ENCODE results near the gene FGF3.
A peak's percentile ranks its signal among the peaks of the same experiment; 100 is the strongest.

FGF3 gene

DNA sequence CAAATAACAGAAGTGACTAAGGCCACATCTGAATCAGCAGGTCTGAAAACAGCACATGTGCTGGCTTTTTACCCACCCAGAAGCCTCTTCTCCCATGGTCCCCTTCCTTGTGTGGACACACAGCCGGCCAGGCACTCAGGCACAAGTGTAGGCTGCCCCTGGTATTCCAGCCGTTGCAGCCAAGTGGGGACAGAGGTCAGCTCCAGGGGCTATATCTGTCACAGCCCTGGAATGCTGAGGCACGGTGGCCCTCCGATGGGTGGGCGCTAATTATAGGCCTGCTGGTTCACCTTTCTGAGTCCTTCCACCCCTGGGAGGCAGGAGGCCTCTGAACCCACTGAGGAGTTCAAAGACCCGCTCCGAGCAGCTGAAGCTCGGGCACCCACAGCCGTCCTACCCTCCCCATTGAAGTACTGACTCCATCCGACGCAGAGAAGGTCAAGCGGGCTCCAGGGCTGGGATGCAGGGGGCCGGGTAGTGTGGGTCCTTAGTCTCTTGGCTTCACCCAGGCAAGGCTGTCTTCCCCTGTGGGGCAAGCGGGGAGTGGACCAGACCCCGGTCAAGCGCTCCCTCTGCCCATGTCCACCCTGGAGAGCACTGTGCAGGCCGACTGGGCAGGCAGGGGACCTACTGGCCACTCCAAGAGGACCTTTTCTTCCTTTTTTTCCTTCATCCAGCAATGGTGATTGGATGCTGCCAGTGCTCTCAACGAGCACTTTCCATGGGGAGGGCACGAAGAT lies 14.3 kb downstream of the FGF3 start:
- TF ChIP-seq, protein P1, sequence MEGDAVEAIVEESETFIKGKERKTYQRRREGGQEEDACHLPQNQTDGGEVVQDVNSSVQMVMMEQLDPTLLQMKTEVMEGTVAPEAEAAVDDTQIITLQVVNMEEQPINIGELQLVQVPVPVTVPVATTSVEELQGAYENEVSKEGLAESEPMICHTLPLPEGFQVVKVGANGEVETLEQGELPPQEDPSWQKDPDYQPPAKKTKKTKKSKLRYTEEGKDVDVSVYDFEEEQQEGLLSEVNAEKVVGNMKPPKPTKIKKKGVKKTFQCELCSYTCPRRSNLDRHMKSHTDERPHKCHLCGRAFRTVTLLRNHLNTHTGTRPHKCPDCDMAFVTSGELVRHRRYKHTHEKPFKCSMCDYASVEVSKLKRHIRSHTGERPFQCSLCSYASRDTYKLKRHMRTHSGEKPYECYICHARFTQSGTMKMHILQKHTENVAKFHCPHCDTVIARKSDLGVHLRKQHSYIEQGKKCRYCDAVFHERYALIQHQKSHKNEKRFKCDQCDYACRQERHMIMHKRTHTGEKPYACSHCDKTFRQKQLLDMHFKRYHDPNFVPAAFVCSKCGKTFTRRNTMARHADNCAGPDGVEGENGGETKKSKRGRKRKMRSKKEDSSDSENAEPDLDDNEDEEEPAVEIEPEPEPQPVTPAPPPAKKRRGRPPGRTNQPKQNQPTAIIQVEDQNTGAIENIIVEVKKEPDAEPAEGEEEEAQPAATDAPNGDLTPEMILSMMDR (IDR thresholded peaks at IDR 0.05; ENCODE audit: low read length, missing control alignments): no peak
- no peak for DNase-seq (ENCODE audit: low read depth)
- H3K4me3 ChIP-seq (replicated peaks; ENCODE audit: low read depth, low read length): no peak overlapping the region

- TF ChIP-seq, protein P1 (IDR thresholded peaks at IDR 0.05; ENCODE audit: low read length, missing control alignments): no peak
- H3K4me3 ChIP-seq (replicated peaks; ENCODE audit: low read depth, low read length): no peak overlapping the region
- no peak for DNase-seq (ENCODE audit: low read depth)
These were observed 15.5 kb downstream of the FGF3 start for GRCh38 chr11:69803604-69804218.

DNA sequence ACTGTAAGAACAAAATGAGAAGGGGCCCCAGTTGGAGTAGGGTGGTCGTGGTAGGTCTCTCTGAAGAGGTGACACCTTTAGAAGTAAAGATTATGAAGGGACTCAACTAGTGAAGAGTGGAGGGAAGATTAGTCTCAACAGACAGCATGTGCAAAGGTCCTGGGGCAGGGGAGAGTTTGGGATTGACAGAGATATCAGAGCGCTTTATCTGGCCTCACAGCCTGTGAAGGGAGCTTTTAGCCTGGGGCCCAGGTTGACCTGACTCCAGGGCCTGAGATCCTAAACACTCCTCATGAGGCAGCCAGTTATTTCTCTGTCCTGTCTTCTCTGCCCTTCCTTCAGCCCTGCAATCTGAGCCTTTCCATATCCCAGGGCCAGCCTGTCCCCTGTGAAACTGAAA lies 16.2 kb downstream of the FGF3 start:
- TF ChIP-seq, protein P1 (IDR thresholded peaks at IDR 0.05; ENCODE audit: low read length, missing control alignments): no peak
- no peak overlapping the region for H3K4me3 ChIP-seq (replicated peaks; ENCODE audit: low read depth, low read length)
- DNase-seq (ENCODE audit: low read depth): no peak

DNA sequence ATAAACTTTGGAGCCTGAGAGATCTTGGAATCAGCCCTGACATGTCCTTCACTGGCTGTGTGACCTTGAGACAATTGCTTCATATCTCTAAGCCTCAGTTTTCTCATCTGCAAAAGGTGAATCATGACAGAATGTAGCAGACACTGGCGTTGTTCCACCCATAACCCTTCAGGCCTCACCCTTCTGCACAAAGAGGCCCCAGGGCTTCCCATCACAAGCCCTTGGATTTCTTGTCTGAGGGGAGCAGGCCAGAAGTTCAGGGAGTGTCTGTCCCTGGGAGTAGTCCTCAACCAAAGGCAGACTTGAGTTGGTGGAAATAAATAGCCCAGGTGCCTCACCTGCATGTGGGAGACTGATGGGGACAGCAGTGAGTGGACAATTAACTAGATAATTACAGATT lies 16.6 kb downstream of the FGF3 start:
- TF ChIP-seq, protein P1 (IDR thresholded peaks at IDR 0.05; ENCODE audit: low read length, missing control alignments): no peak
- H3K4me3 ChIP-seq (replicated peaks; ENCODE audit: low read depth, low read length): no peak overlapping the region
- DNase-seq (ENCODE audit: low read depth): no peak

GRCh38 chr11:69801513-69802335 lies 17.5 kb downstream of the FGF3 start:
- H3K4me3 ChIP-seq (replicated peaks; ENCODE audit: low read depth, low read length): no peak overlapping the region
- TF ChIP-seq, protein P1 (IDR thresholded peaks at IDR 0.05; ENCODE audit: low read length, missing control alignments): peak; percentile 76
- peak; percentile 14 for DNase-seq (ENCODE audit: low read depth)

DNA sequence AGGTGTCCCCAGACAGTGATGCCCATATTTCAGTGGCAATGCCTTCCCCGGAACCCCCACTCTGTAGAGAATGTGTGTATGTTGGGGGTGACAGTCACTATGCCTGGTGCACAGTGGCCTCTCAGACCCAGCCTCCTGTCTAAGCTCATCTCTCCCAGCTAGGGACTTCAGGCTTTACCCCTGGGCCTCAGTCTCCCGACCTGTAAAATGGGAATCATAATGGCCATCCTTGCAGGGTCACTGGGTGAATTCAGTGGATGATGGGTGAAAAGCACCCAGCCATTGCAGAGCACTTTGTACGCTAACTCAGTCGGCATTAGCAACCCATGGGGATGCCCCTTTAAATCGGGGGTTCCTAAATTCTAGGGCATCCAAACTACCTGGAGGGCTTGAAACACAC lies 18.9 kb downstream of the FGF3 start:
- no peak for DNase-seq (ENCODE audit: low read depth)
- TF ChIP-seq, protein P1 (IDR thresholded peaks at IDR 0.05; ENCODE audit: low read length, missing control alignments): no peak
- no peak overlapping the region for H3K4me3 ChIP-seq (replicated peaks; ENCODE audit: low read depth, low read length)
